HG02571 (cell line): Measurements from ENCODE around the gene CYP39A1.

ENCODE experiments used
- ATAC-seq: cut with Tn5 transposase; IDR thresholded peaks from one replicate; pipeline ENCODE4 v1.9.1; 2021; ENCODE audit warnings: mild to moderate bottlenecking, moderate library complexity; ENCODE audit not compliant: unreplicated experiment

The CYP39A1 gene, protein sequence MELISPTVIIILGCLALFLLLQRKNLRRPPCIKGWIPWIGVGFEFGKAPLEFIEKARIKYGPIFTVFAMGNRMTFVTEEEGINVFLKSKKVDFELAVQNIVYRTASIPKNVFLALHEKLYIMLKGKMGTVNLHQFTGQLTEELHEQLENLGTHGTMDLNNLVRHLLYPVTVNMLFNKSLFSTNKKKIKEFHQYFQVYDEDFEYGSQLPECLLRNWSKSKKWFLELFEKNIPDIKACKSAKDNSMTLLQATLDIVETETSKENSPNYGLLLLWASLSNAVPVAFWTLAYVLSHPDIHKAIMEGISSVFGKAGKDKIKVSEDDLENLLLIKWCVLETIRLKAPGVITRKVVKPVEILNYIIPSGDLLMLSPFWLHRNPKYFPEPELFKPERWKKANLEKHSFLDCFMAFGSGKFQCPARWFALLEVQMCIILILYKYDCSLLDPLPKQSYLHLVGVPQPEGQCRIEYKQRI

DNA sequence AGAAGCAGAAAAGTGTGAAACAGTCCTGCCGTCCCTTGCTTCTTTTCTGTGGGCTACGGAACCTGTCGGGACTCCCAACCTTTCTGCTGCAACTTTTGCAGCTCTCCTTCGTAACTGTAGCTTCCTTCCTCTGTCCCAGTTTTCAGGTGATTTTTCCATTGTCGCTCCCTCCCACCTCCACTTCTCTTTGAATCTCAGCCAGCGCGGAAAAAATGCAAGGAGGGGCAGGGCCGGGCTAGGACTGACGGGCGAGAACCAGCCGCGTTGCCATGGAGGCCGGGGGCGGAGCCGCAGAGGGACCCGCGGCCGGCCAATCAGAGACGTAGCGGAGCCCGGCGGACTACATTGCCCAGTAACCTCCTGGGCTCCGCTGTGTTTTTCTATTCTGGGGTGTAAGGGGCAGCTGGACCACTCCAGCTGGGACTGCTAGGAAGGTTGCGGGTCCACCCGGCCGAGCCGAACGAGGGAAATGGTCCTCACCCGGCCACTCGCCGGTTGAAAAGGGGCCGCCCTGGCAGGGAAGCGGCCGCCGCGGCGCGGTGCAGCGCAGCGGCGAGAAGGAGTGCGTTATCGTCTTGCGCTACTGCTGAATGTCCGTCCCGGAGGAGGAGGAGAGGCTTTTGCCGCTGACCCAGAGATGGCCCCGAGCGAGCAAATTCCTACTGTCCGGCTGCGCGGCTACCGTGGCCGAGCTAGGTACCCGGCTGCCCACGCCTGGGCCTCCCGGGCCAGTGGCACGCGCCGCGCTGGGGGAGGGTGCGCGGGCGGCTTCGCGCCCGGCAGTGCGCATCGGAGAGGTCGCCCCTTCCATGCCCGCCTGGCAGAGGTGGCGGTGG is at the start of gene CYP39A1, which contains the start of gene SLC25A27:
Gene CYP39A1 (minus strand): TSS at position 216 of the 836 bp plus-strand sequence. CDS start 236 bp downstream, outside the sequence.
Gene SLC25A27 (plus strand): TSS at position 373 of the 836 bp plus-strand sequence. CDS start 218 bp downstream, at position 591.
- ATAC-seq = peak; percentile 100

DNA sequence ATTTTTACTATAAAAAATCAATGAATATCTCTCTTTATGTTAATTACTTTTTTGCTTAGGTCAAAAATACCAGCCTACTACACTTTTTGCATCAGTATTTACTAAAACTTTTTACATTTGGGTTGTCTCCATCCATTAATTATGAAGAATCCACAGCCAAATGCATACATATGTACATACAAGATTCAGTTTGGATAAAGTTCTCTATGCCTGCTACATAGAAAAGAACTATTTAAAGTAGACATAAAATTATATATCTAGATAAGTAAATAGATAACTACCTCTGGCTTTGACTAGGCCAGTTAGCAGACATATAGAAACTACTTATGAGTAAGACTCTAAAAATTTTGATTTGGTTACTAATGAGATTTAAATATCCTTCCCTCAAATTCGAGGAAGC is 47.4 kb upstream of the CYP39A1 start:
- no peak for ATAC-seq

DNA sequence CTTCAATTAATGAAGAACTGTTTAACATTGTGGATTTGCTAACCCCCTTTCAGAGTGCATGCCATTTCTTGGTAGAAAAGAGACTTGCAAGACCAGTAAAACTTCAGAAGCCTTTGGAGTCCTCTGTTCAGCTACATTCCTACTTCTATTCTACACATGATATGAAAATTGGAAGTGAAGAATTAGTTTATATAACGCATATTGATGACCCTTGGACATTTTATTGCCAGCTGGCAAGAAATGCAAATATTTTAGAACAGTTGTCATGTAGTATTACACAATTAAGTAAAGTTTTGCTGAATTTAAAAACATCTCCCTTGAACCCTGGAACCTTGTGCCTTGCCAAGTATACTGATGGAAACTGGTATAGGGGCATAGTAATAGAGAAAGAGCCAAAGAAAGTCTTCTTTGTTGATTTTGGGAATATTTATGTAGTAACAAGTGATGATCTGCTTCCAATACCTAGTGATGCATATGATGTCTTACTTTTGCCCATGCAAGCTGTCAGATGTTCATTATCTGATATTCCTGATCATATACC is 38.4 kb upstream of the CYP39A1 start:
- ATAC-seq = no peak

DNA sequence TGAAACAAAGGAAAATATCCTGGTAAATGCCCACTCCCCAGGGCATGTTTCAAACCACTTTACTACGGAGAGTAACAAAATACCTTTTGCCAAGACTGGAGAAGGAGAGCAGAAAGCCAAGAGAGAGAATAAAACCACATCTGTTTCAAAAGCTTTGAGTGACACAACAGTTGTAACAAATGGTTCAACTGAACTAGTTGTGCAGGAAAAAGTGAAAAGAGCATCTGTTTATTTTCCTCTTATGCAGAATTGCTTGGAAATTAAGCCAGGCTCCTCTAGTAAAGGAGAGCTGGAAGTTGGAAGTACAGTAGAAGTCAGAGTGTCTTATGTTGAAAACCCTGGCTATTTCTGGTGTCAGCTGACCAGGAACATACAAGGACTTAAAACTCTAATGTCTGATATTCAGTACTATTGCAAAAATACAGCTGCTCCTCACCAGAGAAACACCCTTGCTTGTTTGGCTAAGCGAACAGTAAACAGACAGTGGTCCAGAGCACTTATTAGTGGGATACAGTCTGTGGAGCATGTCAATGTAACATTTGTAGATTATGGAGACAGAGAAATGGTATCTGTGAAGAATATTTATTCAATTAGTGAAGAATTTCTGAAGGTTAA is 37.6 kb upstream of the CYP39A1 start:
- no peak for ATAC-seq

DNA sequence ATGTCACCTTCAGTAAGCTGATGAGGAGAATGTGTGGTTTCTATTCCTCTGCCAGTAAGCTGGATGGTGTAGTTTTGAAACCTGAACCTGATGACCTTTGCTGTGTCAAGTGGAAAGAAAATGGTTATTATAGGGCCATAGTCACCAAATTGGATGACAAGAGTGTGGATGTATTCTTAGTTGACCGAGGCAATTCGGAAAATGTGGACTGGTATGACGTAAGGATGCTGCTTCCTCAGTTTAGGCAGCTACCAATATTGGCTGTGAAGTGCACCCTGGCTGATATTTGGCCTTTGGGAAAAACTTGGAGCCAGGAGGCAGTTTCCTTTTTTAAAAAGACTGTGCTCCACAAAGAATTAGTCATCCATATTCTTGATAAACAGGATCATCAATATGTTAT is 37.0 kb upstream of the CYP39A1 start:
- ATAC-seq = no peak

DNA sequence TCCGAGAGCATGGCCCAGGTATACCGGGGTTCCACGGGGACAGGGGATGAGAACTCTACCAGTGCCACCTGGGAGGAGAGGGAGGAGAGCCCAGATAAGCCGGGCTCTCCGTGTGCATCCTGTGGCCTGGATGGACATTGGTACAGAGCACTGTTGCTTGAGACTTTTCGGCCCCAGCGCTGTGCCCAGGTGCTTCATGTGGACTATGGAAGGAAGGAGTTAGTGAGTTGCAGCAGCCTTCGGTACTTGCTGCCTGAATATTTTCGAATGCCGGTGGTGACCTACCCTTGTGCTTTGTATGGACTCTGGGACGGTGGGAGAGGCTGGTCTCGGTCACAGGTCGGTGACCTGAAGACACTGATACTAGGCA is 36.3 kb upstream of the CYP39A1 start:
- no peak for ATAC-seq

DNA sequence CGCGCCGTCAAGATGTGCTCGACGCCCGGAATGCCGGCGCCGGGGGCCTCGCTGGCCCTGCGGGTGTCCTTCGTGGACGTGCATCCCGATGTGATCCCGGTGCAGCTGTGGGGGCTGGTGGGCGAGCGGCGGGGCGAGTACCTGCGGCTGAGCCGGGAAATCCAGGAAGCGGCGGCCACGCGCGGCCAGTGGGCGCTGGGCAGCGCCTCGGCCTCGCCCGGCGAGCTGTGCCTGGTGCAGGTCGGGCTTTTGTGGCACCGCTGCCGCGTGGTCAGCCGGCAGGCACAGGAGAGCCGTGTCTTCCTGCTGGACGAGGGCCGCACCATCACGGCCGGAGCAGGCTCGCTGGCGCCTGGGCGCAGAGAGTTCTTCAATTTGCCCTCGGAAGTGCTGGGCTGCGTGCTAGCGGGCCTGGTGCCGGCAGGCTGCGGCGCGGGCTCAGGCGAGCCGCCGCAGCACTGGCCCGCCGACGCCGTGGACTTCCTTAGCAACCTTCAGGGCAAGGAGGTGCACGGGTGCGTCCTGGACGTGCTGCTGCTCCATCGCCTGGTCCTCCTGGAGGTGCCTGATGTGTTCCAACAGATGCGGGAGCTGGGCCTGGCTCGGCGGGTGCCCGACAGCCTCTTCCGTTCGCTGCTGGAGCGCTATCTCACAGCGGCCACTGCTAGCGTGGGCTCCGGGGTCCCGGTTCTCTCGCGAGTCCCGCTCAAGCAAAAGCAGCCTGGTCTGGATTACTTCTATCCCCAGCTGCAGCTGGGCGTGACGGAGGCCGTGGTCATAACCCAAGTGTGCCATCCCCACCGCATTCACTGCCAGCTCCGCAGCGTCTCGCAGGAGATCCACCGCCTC is 35.7 kb upstream of the CYP39A1 start:
- ATAC-seq = no peak

DNA sequence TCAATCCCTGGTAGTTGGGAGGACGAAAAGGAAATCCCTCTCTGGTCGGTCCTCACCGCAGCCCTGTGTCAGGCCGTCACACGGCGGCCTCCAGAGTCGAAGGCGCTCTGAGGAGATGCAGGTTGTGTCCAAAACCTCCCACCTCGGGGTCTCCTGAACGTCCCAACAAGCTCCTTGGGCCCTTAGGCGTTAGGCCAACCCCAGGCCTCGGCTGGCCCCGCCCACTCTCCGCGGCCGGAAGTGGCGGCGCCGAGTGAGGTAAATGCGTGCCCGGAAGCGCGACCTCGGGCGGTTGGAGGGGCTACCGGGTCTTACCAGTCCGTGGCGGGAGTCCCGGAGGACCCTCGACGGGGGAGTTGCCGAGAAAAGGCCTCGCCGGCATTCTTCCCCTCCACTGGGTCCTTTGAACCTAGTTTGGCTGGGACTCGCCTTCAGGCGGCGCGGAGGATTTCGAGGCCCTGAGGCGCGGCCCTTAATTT is 35.0 kb upstream of the CYP39A1 start, which contains the start of gene TDRD6:
Gene TDRD6 (plus strand): TSS at position 267 of the 479 bp plus-strand sequence. CDS start 244 bp downstream, outside the sequence.
- no peak for ATAC-seq

DNA sequence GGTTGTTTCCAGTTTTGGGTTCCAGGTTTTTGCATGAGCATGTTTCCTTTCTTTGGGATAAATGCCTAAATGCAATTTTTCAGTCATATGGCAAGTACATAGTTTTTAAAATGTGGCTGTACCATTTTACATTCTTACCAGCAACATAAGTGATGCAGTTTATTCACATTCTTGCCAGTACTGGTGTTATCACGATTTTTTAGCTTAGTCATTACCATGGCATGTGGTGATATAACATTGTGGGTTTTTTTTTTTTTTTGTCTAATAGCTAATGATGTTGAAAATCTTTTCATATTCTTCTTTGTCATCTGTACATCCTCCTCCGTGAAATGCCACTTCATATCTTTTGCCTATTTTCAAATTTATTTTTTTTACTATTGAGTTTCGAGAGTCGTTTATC is 32.2 kb upstream of the CYP39A1 start:
- ATAC-seq = no peak

DNA sequence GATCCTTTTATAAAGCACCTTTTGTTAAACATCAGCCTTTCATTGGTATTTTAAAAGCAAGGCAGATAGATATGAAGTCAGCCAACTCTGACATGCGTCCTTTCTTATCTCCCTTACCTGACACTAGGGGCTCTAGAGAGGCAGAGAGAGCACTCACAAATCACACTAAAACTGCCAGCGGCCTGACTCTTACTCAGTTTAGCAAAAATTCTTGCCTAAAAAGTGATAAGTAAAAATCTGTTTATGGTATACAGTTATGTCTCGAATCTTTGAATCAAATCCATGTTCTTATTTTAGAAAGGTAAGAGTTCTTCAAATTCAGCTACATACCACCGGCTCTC is 24.7 kb upstream of the CYP39A1 start:
- no peak for ATAC-seq

DNA sequence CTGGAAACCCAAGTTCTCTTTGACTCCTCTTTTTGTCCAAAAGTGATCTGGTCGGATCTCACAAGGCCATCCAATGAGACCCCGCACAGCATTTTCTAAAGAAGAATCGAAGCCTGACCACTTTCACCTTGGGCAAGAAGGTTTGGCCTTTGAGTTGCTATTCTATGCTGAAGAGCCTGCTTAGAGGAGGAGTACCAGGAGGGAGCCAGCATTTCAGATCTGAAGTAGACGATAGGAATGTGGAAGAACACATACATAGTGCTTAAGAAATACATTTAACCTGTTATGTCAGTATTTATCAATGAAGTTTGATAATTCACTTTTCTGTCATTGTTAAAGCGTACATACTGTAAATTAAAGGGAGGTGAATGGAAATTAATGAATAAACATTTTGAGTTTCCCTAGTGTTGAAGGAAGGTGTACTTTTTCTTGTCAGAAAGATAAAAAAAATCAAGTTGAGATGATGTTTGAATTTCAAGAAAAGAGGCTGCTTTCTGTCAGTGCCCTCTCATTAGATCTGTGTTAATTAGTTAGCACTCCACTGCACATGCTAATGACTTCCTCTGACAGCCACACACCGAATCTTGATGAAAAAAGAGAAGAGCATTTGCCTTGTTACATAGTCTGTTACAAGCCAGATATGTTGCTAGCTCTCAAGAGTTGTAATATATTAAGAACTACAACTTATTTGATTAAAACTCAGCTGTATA is 24.1 kb upstream of the CYP39A1 start:
- no peak for ATAC-seq

DNA sequence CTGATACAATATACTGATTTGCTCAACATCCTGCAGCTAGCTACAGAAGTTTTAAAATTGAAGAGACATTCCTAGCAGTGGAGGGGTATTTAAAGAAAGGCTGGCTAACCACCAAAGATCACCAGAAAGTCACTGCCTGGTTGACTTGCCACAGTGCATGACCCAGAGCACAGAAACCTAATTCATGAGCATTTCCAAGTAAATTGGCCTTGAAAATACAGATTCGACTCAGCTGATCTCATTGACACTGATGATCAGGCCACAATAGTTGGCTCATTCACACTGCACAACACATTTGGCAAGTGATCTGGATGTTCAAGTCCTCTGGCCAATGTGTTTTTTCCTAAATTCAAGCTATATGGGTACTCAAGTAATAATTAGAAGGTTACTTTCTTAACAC is 21.8 kb upstream of the CYP39A1 start:
- ATAC-seq = no peak

DNA sequence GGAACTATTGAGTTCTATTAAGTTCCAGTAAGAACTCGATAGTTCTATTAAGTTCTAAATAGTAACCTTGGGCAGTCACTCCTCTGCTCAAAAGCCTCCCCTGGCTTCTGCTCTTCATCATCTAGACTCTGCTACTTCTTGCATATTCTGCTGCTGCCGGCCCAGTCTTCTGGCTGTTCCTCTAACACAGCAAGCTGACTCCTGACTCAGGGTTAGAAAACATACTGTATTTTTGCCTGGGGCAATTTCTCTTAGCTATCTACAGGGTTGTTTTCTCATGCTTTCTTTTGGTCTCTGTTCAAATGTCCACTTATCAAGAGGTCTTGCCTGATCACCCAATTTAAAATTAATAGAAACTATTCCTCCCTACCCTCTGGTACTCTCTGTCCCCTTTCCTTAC is 14.8 kb upstream of the CYP39A1 start:
- ATAC-seq = no peak

DNA sequence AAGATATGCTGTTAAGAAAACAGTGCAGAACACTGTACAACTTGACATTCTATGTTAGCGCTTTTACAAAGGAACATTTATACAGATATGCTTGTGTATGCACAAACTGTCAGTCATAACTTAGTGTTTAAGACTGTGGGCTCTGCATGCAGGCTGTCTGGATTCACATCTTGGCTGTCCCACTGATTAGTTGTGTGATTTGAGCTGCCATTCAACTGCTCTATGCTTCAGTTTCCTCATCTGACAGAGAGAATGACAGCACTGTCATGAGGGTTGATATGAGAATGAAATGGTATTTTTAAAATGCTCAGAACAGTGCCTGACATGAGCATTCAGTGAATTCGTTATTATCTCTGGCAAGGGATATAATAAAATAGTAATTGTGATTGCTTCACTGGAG is 8.9 kb upstream of the CYP39A1 start:
- no peak for ATAC-seq

DNA sequence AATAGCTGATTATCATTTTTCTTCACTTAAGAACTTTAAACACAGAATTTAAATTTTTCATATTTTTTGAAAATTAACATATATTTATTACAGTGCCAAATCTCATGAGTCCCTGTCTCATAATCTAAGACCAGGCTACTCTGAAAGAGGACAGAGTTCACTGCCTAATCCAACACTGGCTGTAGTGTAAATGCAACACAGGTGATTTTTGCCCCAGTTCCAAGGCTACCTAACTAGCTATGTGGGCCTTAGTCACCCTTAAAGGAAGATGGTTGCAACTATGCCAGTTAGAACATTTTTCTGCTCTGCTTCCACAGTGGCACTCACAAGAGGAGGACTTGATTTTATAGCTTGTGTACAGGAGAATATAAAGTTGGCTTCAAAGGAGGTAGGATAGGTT is 5.0 kb upstream of the CYP39A1 start:
- no peak for ATAC-seq

DNA sequence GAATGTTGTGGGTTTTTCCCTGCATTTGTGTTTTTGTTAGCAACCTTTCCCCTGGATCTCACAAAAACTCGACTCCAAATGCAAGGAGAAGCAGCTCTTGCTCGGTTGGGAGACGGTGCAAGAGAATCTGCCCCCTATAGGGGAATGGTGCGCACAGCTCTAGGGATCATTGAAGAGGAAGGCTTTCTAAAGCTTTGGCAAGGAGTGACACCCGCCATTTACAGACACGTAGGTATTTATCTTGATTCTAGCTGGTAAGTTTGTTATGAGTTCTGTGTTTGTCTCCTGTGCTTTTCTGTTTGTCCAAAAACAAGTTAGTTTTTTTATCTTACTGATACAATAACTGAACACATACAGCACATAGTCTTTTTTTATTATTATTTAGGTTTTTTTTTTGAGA is 3.2 kb upstream of the CYP39A1 start:
- no peak for ATAC-seq

DNA sequence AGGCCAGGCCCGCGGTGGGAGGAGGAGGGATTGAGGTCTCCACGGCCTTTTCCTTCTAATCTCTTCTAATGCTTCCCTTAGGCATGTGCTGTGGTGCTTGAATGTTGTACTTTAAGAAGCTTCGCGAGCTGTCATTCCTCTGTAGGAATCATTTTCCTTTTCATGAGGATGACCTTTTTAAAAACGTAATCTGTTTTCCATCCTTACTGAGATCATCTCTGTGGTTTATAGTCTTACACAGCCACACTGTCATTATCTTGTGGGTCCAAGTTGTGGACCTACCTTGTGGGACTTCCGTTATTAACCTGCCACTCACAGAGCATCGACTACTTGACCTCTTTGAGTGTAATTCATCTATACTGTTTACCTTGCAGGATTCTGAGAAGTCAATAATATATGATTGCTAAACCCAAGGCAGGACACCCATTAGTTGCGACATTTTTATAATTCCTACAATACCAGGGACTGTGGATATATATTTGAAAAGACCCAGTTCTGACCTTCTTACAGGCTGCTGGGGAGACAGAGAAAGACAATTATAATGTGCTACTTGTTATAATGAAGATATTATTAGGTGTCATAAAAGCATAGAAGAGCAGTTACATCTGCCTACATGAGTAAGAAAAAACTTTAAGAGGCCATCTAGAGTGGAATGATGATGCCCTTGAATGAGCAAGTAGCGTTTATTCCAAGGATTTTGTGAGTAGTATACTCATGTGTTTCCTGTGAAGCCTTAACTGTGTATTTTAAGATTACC is 999 bp upstream of the CYP39A1 start:
- no peak for ATAC-seq

DNA sequence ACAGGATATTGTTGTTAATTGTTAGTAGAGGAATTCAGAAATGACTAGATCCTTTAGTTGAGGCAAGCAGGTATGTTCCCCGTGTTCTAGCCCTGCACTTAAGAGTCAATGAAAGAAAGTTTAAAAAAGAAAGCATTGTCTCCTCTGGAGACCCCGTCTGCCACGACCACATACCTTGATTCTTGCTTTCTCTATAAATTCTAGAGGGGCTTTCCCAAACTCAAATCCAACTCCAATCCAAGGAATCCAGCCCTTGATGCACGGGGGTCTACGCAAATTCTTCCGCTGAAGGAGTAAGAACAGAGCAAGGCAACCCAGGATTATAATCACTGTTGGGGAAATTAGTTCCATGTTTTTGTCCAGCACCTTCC is 401 bp downstream of the CYP39A1 start:
- ATAC-seq = no peak

DNA sequence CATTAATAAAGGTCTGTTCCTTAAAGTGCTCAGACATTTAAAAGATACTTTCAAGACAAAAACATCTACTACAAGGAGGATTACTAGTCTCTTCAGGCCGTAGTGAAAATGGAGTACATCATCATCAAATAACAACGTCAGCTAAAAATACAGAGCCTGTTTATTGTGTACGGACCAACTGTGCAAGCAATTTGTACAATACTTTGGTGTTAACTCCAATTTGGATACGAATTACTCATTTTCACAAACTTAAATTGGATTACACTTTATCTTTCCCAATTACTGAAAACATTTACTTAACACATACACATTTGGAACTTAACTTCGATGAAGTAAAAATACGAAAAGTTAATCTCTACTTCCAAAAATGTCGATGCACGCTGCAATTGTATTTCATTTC is 802 bp downstream of the CYP39A1 start:
- no peak for ATAC-seq
